GM21825 (cell line): Measurements from ENCODE around the gene CA9.
A peak's percentile ranks its signal among the peaks of the same experiment; 100 is the strongest.

ENCODE experiments used
- ATAC-seq: cut with Tn5 transposase; IDR thresholded peaks from one replicate; pipeline ENCODE4 v1.9.1; 2021; ENCODE audit warnings: mild to moderate bottlenecking, moderate library complexity; ENCODE audit not compliant: unreplicated experiment

Gene CA9

GRCh38 chr9:35714123-35714522 lies 40.4 kb downstream of the CA9 start:
- no peak for ATAC-seq

DNA sequence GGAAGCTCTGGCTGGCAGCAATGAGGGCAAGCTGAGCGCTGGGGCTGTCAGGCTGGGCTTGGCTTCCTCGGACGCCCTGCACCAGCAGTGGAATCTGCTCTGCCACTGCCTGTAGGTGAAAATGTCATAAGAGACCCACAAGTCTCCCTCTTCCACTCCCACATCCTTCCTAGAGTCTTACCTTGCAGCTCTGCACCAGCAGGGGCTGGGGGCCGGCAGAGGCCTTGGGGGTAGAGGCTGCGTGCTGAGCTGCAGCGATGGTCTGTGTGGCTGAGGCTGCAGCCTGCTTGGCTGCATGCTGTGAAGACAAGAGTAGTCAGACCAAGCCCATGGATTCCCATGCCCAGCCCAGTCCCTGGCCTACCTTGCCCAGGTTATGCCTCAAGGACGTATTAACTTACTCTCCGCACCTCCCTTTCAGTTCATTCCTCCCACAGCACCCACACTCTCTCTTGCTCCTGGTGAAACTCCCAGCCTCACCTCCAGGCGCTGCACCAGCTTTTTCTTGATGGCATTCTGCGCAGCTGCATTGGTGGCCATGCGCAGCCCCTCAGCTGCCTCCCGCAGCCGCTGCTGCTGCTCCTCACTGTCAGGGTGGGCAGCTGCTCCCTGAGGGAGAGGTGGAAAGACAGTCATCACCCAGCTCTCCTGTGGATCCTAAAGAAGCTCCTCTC lies 41.0 kb downstream of the CA9 start:
- no peak for ATAC-seq

GRCh38 chr9:35716230-35716629 lies 42.5 kb downstream of the CA9 start:
- no peak for ATAC-seq

GRCh38 chr9:35717132-35717870 lies 43.6 kb downstream of the CA9 start:
- no peak for ATAC-seq

GRCh38 chr9:35718721-35719511 lies 45.2 kb downstream of the CA9 start:
- no peak for ATAC-seq

DNA sequence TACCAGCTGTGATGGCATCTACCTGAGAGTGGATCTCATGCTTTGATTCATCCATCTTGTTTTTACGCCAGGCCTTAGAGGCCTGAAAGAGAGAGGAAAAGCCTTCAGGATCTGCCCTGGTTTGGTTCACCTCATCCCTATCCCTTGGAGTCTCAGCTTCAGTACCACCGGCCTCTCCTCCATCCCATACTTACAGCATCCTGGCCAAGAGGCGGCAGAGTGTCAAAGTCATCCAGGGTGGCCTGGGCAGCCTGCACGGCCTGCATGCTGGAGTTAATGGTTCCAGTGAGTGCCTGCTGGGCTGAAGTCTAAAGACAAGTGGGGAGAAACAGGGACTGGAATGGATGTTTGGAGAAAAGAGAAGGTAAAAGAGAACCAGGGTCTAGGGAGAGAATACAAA lies 45.8 kb downstream of the CA9 start:
- no peak for ATAC-seq

DNA sequence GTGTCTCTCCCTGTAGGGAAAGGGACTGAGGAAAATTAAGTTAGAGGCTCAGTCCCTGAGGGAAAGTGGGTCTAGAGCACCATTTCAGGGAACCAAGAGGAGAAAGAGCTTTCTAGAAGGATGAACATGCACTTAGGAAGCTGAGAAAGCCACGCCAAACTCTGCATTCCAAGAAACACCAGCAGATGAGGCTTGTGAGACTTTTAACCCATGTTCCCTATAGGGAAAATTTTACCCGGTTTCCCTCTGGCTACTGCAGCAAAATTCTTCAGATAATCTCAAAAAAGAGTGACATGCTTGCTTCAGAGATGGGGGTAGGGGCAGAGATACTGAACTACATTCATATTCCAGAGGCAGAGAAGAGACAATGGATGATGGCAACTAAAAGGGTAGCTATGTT lies 49.7 kb downstream of the CA9 start:
- ATAC-seq = no peak

DNA sequence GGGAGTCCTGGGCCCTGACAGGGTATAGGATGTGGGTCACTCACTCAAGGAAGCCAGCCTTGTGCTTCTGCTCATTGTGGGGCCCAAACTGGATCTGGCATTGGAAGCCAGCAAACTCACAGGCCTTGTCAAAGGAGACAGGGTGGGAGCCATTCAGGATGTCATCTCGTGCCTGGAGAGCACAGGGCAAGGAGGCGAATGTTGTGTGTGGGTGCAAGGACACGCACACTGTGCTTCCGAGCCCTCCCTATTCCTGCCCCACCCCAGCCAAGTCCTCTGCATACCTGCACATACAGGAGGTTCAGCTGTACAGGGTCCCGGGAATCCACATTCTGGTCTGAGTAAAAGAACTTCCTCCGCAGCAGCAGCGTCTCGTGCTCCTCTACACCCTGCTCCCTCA lies 50.2 kb downstream of the CA9 start:
- no peak for ATAC-seq

GRCh38 chr9:35725362-35725761 lies 51.6 kb downstream of the CA9 start:
- ATAC-seq = no peak

DNA sequence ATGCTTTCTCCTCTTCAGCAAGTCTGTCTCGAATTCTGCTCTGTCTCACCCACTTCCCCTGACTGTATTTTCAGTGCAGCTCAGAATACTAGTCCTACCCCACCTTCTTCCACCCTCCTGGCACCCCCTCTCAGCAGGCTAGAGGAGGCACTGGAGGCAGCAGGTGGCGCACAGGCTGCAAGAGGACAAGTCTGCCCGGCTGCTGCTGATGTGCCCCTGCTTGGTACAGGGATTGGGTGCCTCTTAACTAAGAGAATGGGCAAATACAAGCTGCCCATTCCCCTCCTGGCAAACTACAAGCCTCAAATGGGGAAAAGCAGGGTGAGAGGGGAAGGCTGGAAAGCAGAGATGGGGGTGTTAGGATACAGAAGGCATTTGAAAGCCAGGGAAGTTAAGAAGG lies 53.2 kb downstream of the CA9 start:
- peak; percentile 30 for ATAC-seq

DNA sequence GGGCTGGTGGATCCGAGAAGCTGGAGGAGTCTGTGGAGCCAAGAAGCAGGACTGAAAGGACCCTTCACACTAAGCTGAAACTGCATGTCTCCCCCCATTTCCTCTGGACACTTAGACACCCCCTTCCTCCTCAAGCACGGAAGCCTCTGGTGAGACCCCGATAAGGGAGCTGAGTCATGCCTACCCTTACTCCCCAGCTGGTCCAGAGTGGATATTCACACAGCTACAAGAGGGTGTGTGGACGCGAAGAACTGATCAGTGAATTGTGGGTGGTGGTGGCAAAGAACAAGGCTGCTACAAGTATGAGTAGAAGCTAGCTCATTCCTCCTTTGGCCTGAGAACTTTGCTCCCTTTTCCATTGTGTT lies 53.9 kb downstream of the CA9 start:
- no peak for ATAC-seq

DNA sequence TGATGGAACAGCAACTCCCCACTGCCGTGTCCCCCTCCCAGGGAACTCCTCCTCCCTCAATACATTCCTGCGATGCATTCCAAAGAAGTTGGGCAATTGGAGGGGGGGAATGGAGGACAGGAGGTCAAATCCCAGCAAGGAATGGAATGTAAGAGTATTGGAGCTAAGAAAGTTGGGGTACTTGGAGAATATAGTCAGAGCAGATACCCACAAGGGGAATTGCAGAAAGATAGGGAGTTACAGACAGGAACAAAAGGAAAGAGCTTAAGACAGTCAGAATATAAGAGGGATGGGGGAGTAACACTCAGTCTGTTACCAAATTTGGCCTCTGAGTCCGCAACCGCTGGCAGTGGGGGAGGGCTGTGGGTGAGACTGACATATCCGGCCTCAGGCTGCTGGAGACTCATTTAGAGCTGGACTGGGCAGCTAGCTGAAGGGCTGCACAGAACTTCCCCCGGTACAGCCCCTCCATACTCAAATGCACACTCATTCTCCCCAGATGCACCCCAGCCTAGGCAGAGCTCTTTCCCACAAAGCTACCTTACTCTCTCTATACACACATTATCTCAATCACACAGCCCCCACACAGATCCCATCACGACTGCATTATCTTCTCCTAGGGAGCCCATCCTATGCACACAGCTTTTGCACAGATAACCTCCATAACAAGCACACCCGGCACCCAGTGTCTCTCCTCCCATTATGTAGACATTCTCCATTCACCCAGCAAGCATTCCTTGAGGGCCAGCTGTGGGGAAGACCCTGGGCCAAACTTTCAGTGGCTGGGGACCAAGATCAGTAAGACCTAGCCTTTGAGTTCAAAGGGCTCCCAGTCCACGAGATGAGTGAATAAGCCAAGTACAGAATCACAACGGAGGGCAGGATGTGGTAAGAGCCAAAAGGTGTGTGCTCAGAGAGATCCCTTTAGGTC lies 54.6 kb downstream of the CA9 start:
- peak; percentile 18 for ATAC-seq

GRCh38 chr9:35729101-35729500 lies 55.4 kb downstream of the CA9 start:
- no peak for ATAC-seq

DNA sequence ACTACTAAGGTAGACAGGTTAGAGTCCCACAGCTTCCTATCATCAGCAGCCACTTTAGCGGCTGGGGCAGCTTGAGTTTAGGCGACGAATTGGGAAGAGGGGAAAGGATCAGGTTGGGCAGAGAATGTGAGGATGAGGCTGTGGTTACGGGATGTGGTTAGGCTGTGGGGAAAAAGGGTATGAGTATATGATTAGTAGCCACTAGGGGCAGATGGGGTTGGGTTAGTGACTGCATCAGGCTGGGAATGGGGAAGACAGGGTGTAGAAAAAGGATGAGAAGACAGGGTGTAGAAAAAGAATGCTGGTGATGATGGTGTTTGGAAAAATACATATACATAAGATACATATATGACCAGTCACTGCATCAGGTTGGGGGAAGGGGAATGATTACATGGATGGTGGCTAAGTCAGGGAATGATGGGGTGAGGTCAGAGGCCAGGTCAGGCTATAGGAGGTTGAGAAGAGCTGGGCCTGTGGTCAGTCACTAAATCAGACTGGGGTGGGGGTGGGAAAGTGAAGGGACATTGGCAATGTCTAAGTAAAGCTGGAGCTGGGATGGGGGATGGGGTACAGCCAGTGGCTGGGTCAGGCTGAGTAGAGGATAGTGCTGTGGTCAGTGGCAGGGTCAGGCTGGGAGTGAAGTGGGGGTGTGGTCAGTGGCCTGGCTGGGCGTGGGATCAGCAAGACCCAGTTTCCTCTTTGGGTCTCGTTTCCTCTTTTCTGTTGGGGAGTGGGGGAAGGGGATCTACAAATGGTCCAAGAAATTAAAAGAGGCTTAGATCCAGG lies 56.2 kb downstream of the CA9 start:
- ATAC-seq = no peak

GRCh38 chr9:35730486-35730854 lies 56.7 kb downstream of the CA9 start:
- no peak for ATAC-seq
